HCT116 (cell line): ENCODE results near the gene TIMM13. TPM values are rescaled to one million over a fixed set of nuclear protein-coding genes. Genes with fewer than 3 reads are reported as not detected.
A peak's percentile ranks its signal among the peaks of the same experiment; 100 is the strongest.

ENCODE experiments used
- ATAC-seq: fragments of 200-7000 bp; cut with Tn5 transposase; 2 replicates; pipeline ENCODE4 v1.9.1; 2020; ENCODE audit warnings: mild to moderate bottlenecking, moderate library complexity
- BruUV-seq: library from RNA; stranded (reverse); fragments of 400-500 nt; replicated peaks from 2 replicates; lab custom pipeline; 2021; lab: Mats Ljungman, UMichigan
- CTCF ChIA-PET: fragments of 300-600 bp; sonication (Branson Sonifier 250); formaldehyde crosslinking; loops from one replicate; lab custom pipeline; 2021; ENCODE audit warnings: antibody characterized with exemption; lab: Charles Lee
- POLR2A ChIA-PET: fragments of 300-600, 350-600 bp; sonication (Branson Sonifier 250); formaldehyde crosslinking; loops from one replicate; lab custom pipeline; 2021; ENCODE audit warnings: antibody characterized with exemption; lab: Charles Lee
- RAD21 ChIA-PET, 2 experiments: fragments of 300-600 bp; sonication (Branson Sonifier 250); formaldehyde crosslinking; loops; one replicate each; lab custom pipeline; 2023; ENCODE audit warnings: low total read pairs in 2 of 2; ENCODE audit not compliant: uncharacterized antibody in 2 of 2, unreplicated experiment in 2 of 2, low non-redundant PET in 1 of 2; lab: Charles Lee
- DNase-seq: peaks from one replicate; pipeline ENCODE4 v3.0.0-alpha.2; 2010; ENCODE audit warnings: low read depth, low spot score
- H2AFZ ChIP-seq: fragments of 200-600 bp; shearing (Covaris generic), sonication (generic); 2 replicates; pipeline ENCODE4 v1.6.1; 2017; ENCODE audit warnings: low read depth, mixed run types, mixed read lengths, antibody characterized with exemption, low read length; ENCODE audit not compliant: poor library complexity, severe bottlenecking
- H3K27ac ChIP-seq: 2 replicates; pipeline ENCODE4 v1.5.1; 2012; ENCODE audit warnings: low read depth, low read length
- H3K27me3 ChIP-seq: fragments of 200-600 bp; sonication (generic); 2 replicates; pipeline ENCODE4 v1.6.1; 2016; ENCODE audit warnings: mixed run types, low read length, mixed read lengths; ENCODE audit not compliant: insufficient read depth
- H3K36me3 ChIP-seq, 2 experiments: fragments of 200-500 bp in 1 of 2; fragments of 200-600 bp in 1 of 2; sonication (Bioruptor generic) in 1 of 2; sonication (generic) in 1 of 2; 2 replicates each; pipeline versions ENCODE4 v1.5.1 to v1.6.1; 2014 to 2016; ENCODE audit warnings: low read length in 2 of 2, inconsistent platforms in 1 of 2, mixed read lengths in 1 of 2, mixed run types in 1 of 2; ENCODE audit not compliant: insufficient read depth in 2 of 2, control insufficient read depth in 1 of 2
- H3K4me1 ChIP-seq, 2 experiments: fragments of 200-600 bp in 1 of 2; sonication (generic) in 1 of 2; 2 replicates each; pipeline versions ENCODE4 v1.5.1 to v1.6.1; 2012 to 2017; ENCODE audit warnings: low read length in 2 of 2, inconsistent platforms in 1 of 2, mild to moderate bottlenecking in 1 of 2, mixed read lengths in 1 of 2, mixed run types in 1 of 2, moderate library complexity in 1 of 2; ENCODE audit not compliant: insufficient read depth in 2 of 2, control insufficient read depth in 1 of 2
- H3K4me2 ChIP-seq: fragments of 200-600 bp; sonication (generic); 2 replicates; pipeline ENCODE4 v1.6.1; 2017; ENCODE audit warnings: mixed run types, low read length, mixed read lengths
- H3K4me3 ChIP-seq, 2 experiments: fragments of 200-600 bp in 1 of 2; sonication (generic) in 1 of 2; replicated peaks in 1 of 2; 2 replicates each; pipeline ENCODE4 v1.5.1; 2011 to 2016; ENCODE audit warnings: low read length in 2 of 2, control low read depth in 1 of 2, low read depth in 1 of 2, mild to moderate bottlenecking in 1 of 2, mixed read lengths in 1 of 2, mixed run types in 1 of 2
- H3K79me2 ChIP-seq: fragments of 200-600 bp; sonication (generic); 2 replicates; pipeline ENCODE4 v1.6.1; 2017; ENCODE audit warnings: mild to moderate bottlenecking, mixed run types, low read length, moderate library complexity, mixed read lengths; ENCODE audit not compliant: insufficient read depth
- H3K9ac ChIP-seq: fragments of 200-600 bp; sonication (generic); 2 replicates; pipeline ENCODE4 v1.6.1; 2016; ENCODE audit warnings: low read length, mixed read lengths
- H3K9me2 ChIP-seq: fragments of 200-600 bp; sonication (generic), shearing (Covaris generic); 2 replicates; pipeline ENCODE4 v1.6.1; 2017; ENCODE audit warnings: mixed run types, mild to moderate bottlenecking, moderate library complexity; ENCODE audit not compliant: insufficient read depth
- H3K9me3 ChIP-seq, 2 experiments: fragments of 200-500 bp in 1 of 2; fragments of 200-600 bp in 1 of 2; sonication (Bioruptor generic) in 1 of 2; sonication (generic) in 1 of 2; 2 replicates each; pipeline ENCODE4 v1.6.1; 2014 to 2017; ENCODE audit warnings: low read length in 2 of 2, mixed read lengths in 2 of 2, inconsistent platforms in 1 of 2, low read depth in 1 of 2, mild to moderate bottlenecking in 1 of 2, mixed run types in 1 of 2, moderate library complexity in 1 of 2; ENCODE audit not compliant: control insufficient read depth in 1 of 2, insufficient read depth in 1 of 2
- H4K20me1 ChIP-seq: fragments of 200-600 bp; sonication (generic), shearing (Covaris generic); 2 replicates; pipeline ENCODE4 v1.6.1; 2017; ENCODE audit warnings: mixed run types, mild to moderate bottlenecking, moderate library complexity; ENCODE audit not compliant: insufficient read depth
- CTCF ChIP-seq, 3 experiments: fragments of 200-600 bp in 1 of 3; sonication (generic) in 1 of 3; IDR thresholded peaks in 2 of 3; conservative IDR thresholded peaks in 1 of 3; 2 replicates each; pipeline ENCODE4 v1.5.1; 2012 to 2017; ENCODE audit warnings: low read depth in 2 of 3, low read length in 2 of 3, antibody characterized with exemption in 1 of 3, borderline replicate concordance in 1 of 3, control low read depth in 1 of 3, mild to moderate bottlenecking in 1 of 3, mixed read lengths in 1 of 3, mixed run types in 1 of 3, moderate library complexity in 1 of 3; ENCODE audit not compliant: insufficient read depth in 1 of 3
- ELF1 ChIP-seq: IDR thresholded peaks from 2 replicates; pipeline ENCODE4 v1.6.1; 2012; ENCODE audit warnings: low read depth, borderline replicate concordance
- FOSL1 ChIP-seq: IDR thresholded peaks from 2 replicates; pipeline ENCODE4 v1.6.1; 2012; ENCODE audit warnings: low read depth
- RAD21 ChIP-seq: IDR thresholded peaks from 2 replicates; pipeline ENCODE4 v1.6.1; 2012; ENCODE audit warnings: low read depth, mild to moderate bottlenecking
- REST ChIP-seq: IDR thresholded peaks from 2 replicates; pipeline ENCODE4 v1.6.1; 2012; ENCODE audit warnings: low read depth
- SIN3A ChIP-seq: IDR thresholded peaks from 2 replicates; pipeline ENCODE4 v1.6.1; 2012; ENCODE audit warnings: low read depth
- SRF ChIP-seq: IDR thresholded peaks from 2 replicates; pipeline ENCODE4 v1.6.1; 2012; ENCODE audit warnings: low read depth
- TCF7L2 ChIP-seq: IDR thresholded peaks from 2 replicates; pipeline ENCODE4 v1.7.0; 2011; ENCODE audit warnings: borderline replicate concordance, inconsistent platforms; ENCODE audit not compliant: insufficient read depth, insufficient read length; ENCODE audit errors: extremely low read depth
- YY1 ChIP-seq: IDR thresholded peaks from 2 replicates; pipeline ENCODE4 v1.6.1; 2011; ENCODE audit warnings: low read length, low read depth, moderate library complexity, mild to moderate bottlenecking; ENCODE audit not compliant: insufficient replicate concordance; ENCODE audit errors: extremely low read depth
- ZBTB33 ChIP-seq: IDR thresholded peaks from 2 replicates; pipeline ENCODE4 v1.6.1; 2011; ENCODE audit warnings: mild to moderate bottlenecking, low read length, moderate library complexity; ENCODE audit not compliant: insufficient replicate concordance; ENCODE audit errors: extremely low read depth
- ZFX ChIP-seq: fragments of 450-650 bp; IDR thresholded peaks from 2 replicates; pipeline ENCODE4 v1.6.1; 2017
- ZNF274 ChIP-seq: fragments of 200-500 bp; sonication (Bioruptor generic); IDR thresholded peaks from 2 replicates; pipeline ENCODE4 v1.6.1; 2014; ENCODE audit warnings: mild to moderate bottlenecking, low read depth, low read length, inconsistent platforms
- intact Hi-C: fragments of 100-400 bp; cut with micrococcal nuclease; formaldehyde crosslinking; loops from 2 replicates; pipeline ENCODE4 v1.10.0; 2022
- total RNA-seq: library from RNA; stranded (reverse); gene quantifications from one replicate; pipeline ENCODE4 v1.2.1, GENCODE V29; 2021; ENCODE audit not compliant: unreplicated experiment

The TIMM13 gene
- total RNA-seq, 1 experiment from 2014 or later = 151 TPM

GRCh38 chr19:2412449-2412848 lies 14.9 kb downstream of the TIMM13 start:
- H3K9ac ChIP-seq = no peak overlapping the region
- H3K9me2 ChIP-seq = no peaks in the 10 kb centered on the region
- H3K36me3 ChIP-seq = peaks cover 0 to 6% of the 10 kb centered on the region in 2 experiments; a peak in 1 of 4 replicates
- H3K9me3 ChIP-seq = no peaks in the 10 kb centered on the region
- H3K4me1 ChIP-seq = no peaks in the 10 kb centered on the region
- no peaks in the 10 kb centered on the region for H3K79me2 ChIP-seq
- POLR2A ChIA-PET = no interaction called here
- no peak overlapping the region for H2AFZ ChIP-seq
- H3K27ac ChIP-seq = no peak overlapping the region
- no peaks in the 10 kb centered on the region for H3K27me3 ChIP-seq
- intact Hi-C loops = no loop called here
- TF ChIP-seq TCF7L2 (no peak), ELF1 (no peak), CTCF (IDR thresholded peaks at IDR 0.05 in 2 of 3, conservative IDR thresholded peaks at IDR 0.05 in 1 of 3; ENCODE audit: borderline replicate concordance in 1 of 3, insufficient read depth in 1 of 3, low read depth in 2 of 3, low read length in 2 of 3) (no peak), FOSL1 (no peak), RAD21 (no peak), ZFX (no peak)
- no peak overlapping the region for H3K4me3 ChIP-seq
- H4K20me1 ChIP-seq = no peaks in the 10 kb centered on the region
- no peak overlapping the region for H3K4me2 ChIP-seq
- CTCF ChIA-PET = no interaction called here
- no peak for ATAC-seq
- DNase-seq = no peak
- TSS peak; percentile 38 for BruUV-seq
- RAD21 ChIA-PET = no interaction called here

- CTCF ChIA-PET = no interaction called here
- no peak for TF ChIP-seq ZNF274
- no peak for TF ChIP-seq ELF1
- no peak for TF ChIP-seq ZFX
- TF ChIP-seq SRF = no peak
- no peak for TF ChIP-seq SIN3A
- no peak for TF ChIP-seq ZBTB33
- no peak for TF ChIP-seq TCF7L2
- no peak for TF ChIP-seq REST
- TF ChIP-seq YY1 = no peak
Measured at GRCh38 chr19:2411709-2412108, 15.7 kb downstream of the TIMM13 start.

More at GRCh38 chr19:2411709-2412108, 15.7 kb downstream of the TIMM13 start:
- RAD21 ChIA-PET = no interaction called here
- POLR2A ChIA-PET = no interaction called here
- H4K20me1 ChIP-seq = no peaks in the 10 kb centered on the region
- H2AFZ ChIP-seq = no peak overlapping the region
- no peak overlapping the region for H3K9ac ChIP-seq
- no peaks in the 10 kb centered on the region for H3K9me2 ChIP-seq
- no peak overlapping the region for H3K4me2 ChIP-seq
- intact Hi-C loops = no loop called here
- no peak overlapping the region for H3K4me3 ChIP-seq
- H3K27ac ChIP-seq = no peak overlapping the region
- H3K27me3 ChIP-seq = no peaks in the 10 kb centered on the region
- H3K4me1 ChIP-seq = no peaks in the 10 kb centered on the region
- BruUV-seq = no TSS peak
- H3K9me3 ChIP-seq = no peaks in the 10 kb centered on the region
- no peaks in the 10 kb centered on the region for H3K79me2 ChIP-seq
- peaks cover 0 to 5% of the 10 kb centered on the region in 2 experiments; a peak in 1 of 4 replicates for H3K36me3 ChIP-seq
- ATAC-seq (no peak), DNase-seq (no peak)
